ENCODE results near the gene LCTL. TPM values are rescaled to one million over a fixed set of nuclear protein-coding genes. Genes with fewer than 3 reads are reported as not detected.

Gene LCTL
- total and polyA plus RNA-seq, 7 experiments from 2014 or later, result not detected

DNA sequence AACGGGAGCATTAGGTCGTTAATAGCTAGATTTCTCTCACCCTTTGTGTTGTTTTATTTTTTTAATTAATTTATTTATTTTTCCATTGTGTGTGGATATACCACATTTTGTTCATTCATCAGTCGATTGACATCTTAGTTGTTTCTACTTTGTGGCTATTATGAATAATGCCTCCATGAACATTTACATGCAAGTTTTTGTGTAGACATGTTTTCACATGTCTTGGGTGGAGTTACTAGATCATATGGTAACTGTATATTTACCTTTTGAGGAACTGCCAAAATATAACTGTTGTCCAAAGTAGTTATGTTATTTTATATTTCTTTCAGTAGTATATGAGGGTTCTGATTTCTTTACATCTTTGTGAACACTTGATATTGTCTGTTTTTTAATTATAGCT, 41.9 kb downstream of the LCTL start:
- H3K4me1 ChIP-seq (ENCODE audit: control insufficient read depth in 2 of 2, insufficient read depth in 2 of 2, low read length in 2 of 2), result no peaks in the 10 kb centered on the region
- H3K9me3 Mint-ChIP-seq, result no peaks in the 10 kb centered on the region
- H3K36me3 Mint-ChIP-seq, result peaks cover 0 to 32% (median 17%) of the 10 kb centered on the region in 5 donors
- H3K27ac Mint-ChIP-seq, result no peak overlapping the region
- H3K27me3 Mint-ChIP-seq, result no peaks in the 10 kb centered on the region
- ChIA-PET CTCF (interaction anchor here (0.7 kb wide), 2 partner anchors 1107 to 1143 kb away, joined by 3 read pairs; no protein-coding TSS in a partner anchor), POLR2A (interaction anchor here (1.6 kb wide), 1 partner anchor 20 kb away, joined by 4 read pairs; the partner anchor contains the start of gene RPL4)
- intact Hi-C loops (cut with micrococcal nuclease), result no loop called here
- H3K27me3 ChIP-seq (ENCODE audit: control insufficient read depth in 2 of 2, insufficient read depth in 2 of 2, low read length in 2 of 2), result no peaks in the 10 kb centered on the region
- H3K4me1 Mint-ChIP-seq, result peaks cover 0 to 14% (median 0%) of the 10 kb centered on the region in 7 donors
- no peak overlapping the region for H3K4me3 ChIP-seq (ENCODE audit: low read length)
- H3K27ac ChIP-seq (ENCODE audit: low read depth, low read length), result no peak overlapping the region
- DNase-seq (no peak), ATAC-seq (no peak)
- H3K4me3 Mint-ChIP-seq, result no peak overlapping the region
- no peaks in the 10 kb centered on the region for H3K9me3 ChIP-seq (ENCODE audit: control insufficient read depth in 2 of 3, low read length in 3 of 3)
- peaks cover 0 to 10% (median 8%) of the 10 kb centered on the region in 3 experiments for H3K36me3 ChIP-seq (ENCODE audit: control insufficient read depth in 2 of 3, insufficient read depth in 3 of 3, low read length in 3 of 3)

- H3K4me3 ChIP-seq (ENCODE audit: low read length), result no peak overlapping the region
- H3K9me3 ChIP-seq (ENCODE audit: control insufficient read depth in 2 of 3, low read length in 3 of 3), result no peaks in the 10 kb centered on the region
- ChIA-PET POLR2A (no interaction called here), CTCF (interaction anchor here (1.2 kb wide), 1 partner anchor 17 kb away, joined by 4 read pairs; no protein-coding TSS in a partner anchor)
- H3K36me3 ChIP-seq (ENCODE audit: control insufficient read depth in 2 of 3, insufficient read depth in 3 of 3, low read length in 3 of 3), result peaks cover 0 to 14% (median 3%) of the 10 kb centered on the region in 3 experiments
- no peak overlapping the region for H3K27ac Mint-ChIP-seq
- ATAC-seq (no peak), DNase-seq (no peak)
- H3K4me1 ChIP-seq (ENCODE audit: control insufficient read depth in 2 of 2, insufficient read depth in 2 of 2, low read length in 2 of 2), result no peaks in the 10 kb centered on the region
- no peaks in the 10 kb centered on the region for H3K27me3 ChIP-seq (ENCODE audit: control insufficient read depth in 2 of 2, insufficient read depth in 2 of 2, low read length in 2 of 2)
- H3K27me3 Mint-ChIP-seq, result no peaks in the 10 kb centered on the region
- H3K4me3 Mint-ChIP-seq, result no peak overlapping the region
- H3K9me3 Mint-ChIP-seq, result no peaks in the 10 kb centered on the region
- no peak overlapping the region for H3K27ac ChIP-seq (ENCODE audit: low read depth, low read length)
- peaks cover 0 to 3% (median 0%) of the 10 kb centered on the region in 7 donors for H3K4me1 Mint-ChIP-seq
- H3K36me3 Mint-ChIP-seq, result peaks cover 1 to 17% (median 5%) of the 10 kb centered on the region in 5 donors
- intact Hi-C loops (cut with micrococcal nuclease), result no loop called here
These were observed 49.9 kb downstream of the LCTL start for GRCh38 chr15:66515901-66516322.

- ATAC-seq, result no peak
These were observed 51.2 kb downstream of the LCTL start for GRCh38 chr15:66514586-66514985.

GRCh38 chr15:66508293-66508883, 57.4 kb downstream of the LCTL start:
- no peak overlapping the region for H3K27ac ChIP-seq (ENCODE audit: low read depth, low read length)
- POLR2A ChIA-PET, result no interaction called here
- no peaks in the 10 kb centered on the region for H3K27me3 ChIP-seq (ENCODE audit: control insufficient read depth in 2 of 2, insufficient read depth in 2 of 2, low read length in 2 of 2)
- no peak overlapping the region for H3K4me3 ChIP-seq (ENCODE audit: low read length)
- H3K4me3 Mint-ChIP-seq, result no peak overlapping the region
- CTCF ChIA-PET, result no interaction called here
- no peaks in the 10 kb centered on the region for H3K9me3 Mint-ChIP-seq
- H3K4me1 Mint-ChIP-seq, result peaks cover 11 to 32% (median 22%) of the 10 kb centered on the region in 7 donors
- H3K27ac Mint-ChIP-seq, result no peak overlapping the region
- H3K9me3 ChIP-seq (ENCODE audit: control insufficient read depth in 2 of 3, low read length in 3 of 3), result no peaks in the 10 kb centered on the region
- ATAC-seq (no peak), DNase-seq (no peak)
- no peaks in the 10 kb centered on the region for H3K27me3 Mint-ChIP-seq
- intact Hi-C loops (cut with micrococcal nuclease), result loop anchor here (5.0 to 10.0 kb wide), 4 partner anchors 194 to 1546 kb away; partner anchors contain the start of genes PIAS1 (in 1 of the 2), RNU5A-1 (in 1 of the 2), SMAD6 (in 1 of the 2) and SPG21 (in 1 of the 2)
- peaks cover 0 to 8% (median 0%) of the 10 kb centered on the region in 3 experiments for H3K36me3 ChIP-seq (ENCODE audit: control insufficient read depth in 2 of 3, insufficient read depth in 3 of 3, low read length in 3 of 3)
- H3K36me3 Mint-ChIP-seq, result peaks cover 0 to 10% (median 6%) of the 10 kb centered on the region in 5 donors
- H3K4me1 ChIP-seq (ENCODE audit: control insufficient read depth in 2 of 2, insufficient read depth in 2 of 2, low read length in 2 of 2), result peaks cover 4 to 12% of the 10 kb centered on the region in 2 donors

More at GRCh38 chr15:66514586-66514985, 51.2 kb downstream of the LCTL start:
- H3K9me3 ChIP-seq (ENCODE audit: control insufficient read depth in 2 of 3, low read length in 3 of 3), result no peaks in the 10 kb centered on the region
- Mint-ChIP-seq H3K4me1 (peaks cover 0 to 3% (median 0%) of the 10 kb centered on the region in 7 donors), H3K36me3 (peaks cover 0 to 17% (median 5%) of the 10 kb centered on the region in 5 donors), H3K27ac (no peak overlapping the region), H3K9me3 (no peaks in the 10 kb centered on the region), H3K27me3 (no peaks in the 10 kb centered on the region), H3K4me3 (no peak overlapping the region)
- intact Hi-C loops (cut with micrococcal nuclease), result no loop called here
- no peaks in the 10 kb centered on the region for H3K27me3 ChIP-seq (ENCODE audit: control insufficient read depth in 2 of 2, insufficient read depth in 2 of 2, low read length in 2 of 2)
- H3K27ac ChIP-seq (ENCODE audit: low read depth, low read length), result no peak overlapping the region
- no peak for DNase-seq
- peaks cover 0 to 13% (median 3%) of the 10 kb centered on the region in 3 experiments for H3K36me3 ChIP-seq (ENCODE audit: control insufficient read depth in 2 of 3, insufficient read depth in 3 of 3, low read length in 3 of 3)
- H3K4me3 ChIP-seq (ENCODE audit: low read length), result no peak overlapping the region
- no peaks in the 10 kb centered on the region for H3K4me1 ChIP-seq (ENCODE audit: control insufficient read depth in 2 of 2, insufficient read depth in 2 of 2, low read length in 2 of 2)
- ChIA-PET CTCF (no interaction called here), POLR2A (no interaction called here)

DNA sequence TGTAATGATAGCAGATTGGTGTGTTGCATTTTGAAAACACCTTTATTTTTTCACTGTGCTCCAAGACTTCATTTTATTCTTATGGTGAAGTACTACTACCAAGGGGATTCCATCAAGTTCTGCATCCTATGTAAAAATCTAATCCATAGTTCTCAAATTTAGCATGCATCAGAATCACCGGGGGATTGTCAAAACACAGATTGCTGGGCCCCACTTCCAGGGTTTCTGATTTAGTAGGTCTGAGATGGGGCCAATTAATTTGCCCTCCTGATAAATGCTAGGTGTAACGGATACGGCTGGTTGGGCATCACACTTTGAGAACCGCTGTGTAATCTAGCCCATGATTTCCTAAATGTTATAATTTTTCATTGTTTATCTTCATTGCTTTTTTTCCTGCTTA, 60.0 kb downstream of the LCTL start:
- no peak for ATAC-seq
- Histone ChIP-seq H3K27ac (ENCODE audit: low read depth, low read length) (peak overlapping the region; percentile 93), H3K4me3 (ENCODE audit: low read length) (peak overlapping the region; percentile 99), H3K27me3 (ENCODE audit: control insufficient read depth in 2 of 2, insufficient read depth in 2 of 2, low read length in 2 of 2) (no peaks in the 10 kb centered on the region), H3K4me1 (ENCODE audit: control insufficient read depth in 2 of 2, insufficient read depth in 2 of 2, low read length in 2 of 2) (peaks cover 13 to 22% of the 10 kb centered on the region in 2 donors), H3K36me3 (ENCODE audit: control insufficient read depth in 2 of 3, insufficient read depth in 3 of 3, low read length in 3 of 3) (peaks cover 2 to 32% (median 22%) of the 10 kb centered on the region in 3 experiments), H3K9me3 (ENCODE audit: control insufficient read depth in 2 of 3, low read length in 3 of 3) (no peaks in the 10 kb centered on the region)
- H3K36me3 Mint-ChIP-seq, result peaks cover 3 to 20% (median 17%) of the 10 kb centered on the region in 5 donors
- peaks cover 19 to 51% (median 41%) of the 10 kb centered on the region in 7 donors for H3K4me1 Mint-ChIP-seq
- intact Hi-C loops (cut with micrococcal nuclease), result loop anchor here (1.0 to 10.0 kb wide), 10 partner anchors 9 to 1549 kb away; partner anchors contain the start of genes SNAPC5 (in 2 of the 2), DIS3L (in 1 of the 2), MAP2K1 (in 1 of the 2) and PIAS1 (in 1 of the 2)
- H3K27ac Mint-ChIP-seq, result peak overlapping the region; percentile 92 to 100 (median 99)
- no peaks in the 10 kb centered on the region for H3K27me3 Mint-ChIP-seq
- peak overlapping the region; percentile 90 to 100 (median 100) for H3K4me3 Mint-ChIP-seq
- ChIA-PET CTCF (interaction anchor here (1.3 kb wide), 1 partner anchor 113 kb away, joined by 4 read pairs; no protein-coding TSS in a partner anchor), POLR2A (interaction anchor here (0.5 to 3.0 kb wide), 7 partner anchors 11 to 727 kb away, joined by 3 to 31 read pairs (median 3); partner anchors contain the start of gene MAP2K1)
- DNase-seq, result no peak
- H3K9me3 Mint-ChIP-seq, result no peaks in the 10 kb centered on the region

DNA sequence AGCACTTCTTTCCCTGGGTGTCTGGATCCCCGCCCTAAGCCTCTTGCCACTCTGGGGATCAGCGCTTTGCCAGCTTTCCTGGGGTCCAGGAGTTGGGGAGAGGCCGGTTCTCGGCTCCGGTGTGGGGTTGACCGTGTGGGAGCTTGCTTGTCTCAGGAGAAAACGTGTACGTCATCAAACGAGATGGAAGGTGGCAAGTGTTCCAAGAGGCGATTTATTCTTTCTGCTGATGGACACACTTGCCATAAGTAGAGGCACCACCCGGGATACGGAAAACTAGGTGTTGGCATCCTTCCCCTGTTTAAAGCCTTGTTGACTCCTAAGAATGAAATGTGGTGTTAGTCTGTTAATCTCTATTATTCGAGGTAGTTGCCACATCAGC, 60.4 kb downstream of the LCTL start:
- H3K4me3 Mint-ChIP-seq, result peak overlapping the region; percentile 90 to 100 (median 100)
- peaks cover 3 to 22% (median 18%) of the 10 kb centered on the region in 5 donors for H3K36me3 Mint-ChIP-seq
- H3K27ac Mint-ChIP-seq, result peak overlapping the region; percentile 92 to 100 (median 99)
- peak overlapping the region; percentile 99 for H3K4me3 ChIP-seq (ENCODE audit: low read length)
- DNase-seq, result no peak
- CTCF ChIA-PET, result interaction anchor here (0.7 to 1.3 kb wide), 2 partner anchors 52 to 113 kb away, joined by 4 to 5 read pairs; no protein-coding TSS in a partner anchor
- H3K27ac ChIP-seq (ENCODE audit: low read depth, low read length), result peak overlapping the region; percentile 93
- H3K27me3 ChIP-seq (ENCODE audit: control insufficient read depth in 2 of 2, insufficient read depth in 2 of 2, low read length in 2 of 2), result no peaks in the 10 kb centered on the region
- H3K4me1 ChIP-seq (ENCODE audit: control insufficient read depth in 2 of 2, insufficient read depth in 2 of 2, low read length in 2 of 2), result peaks cover 13 to 22% of the 10 kb centered on the region in 2 donors
- peaks cover 2 to 36% (median 26%) of the 10 kb centered on the region in 3 experiments for H3K36me3 ChIP-seq (ENCODE audit: control insufficient read depth in 2 of 3, insufficient read depth in 3 of 3, low read length in 3 of 3)
- POLR2A ChIA-PET, result interaction anchor here (0.5 to 3.0 kb wide), 11 partner anchors 11 to 727 kb away, joined by 3 to 31 read pairs (median 4); partner anchors contain the start of gene MAP2K1
- H3K4me1 Mint-ChIP-seq, result peaks cover 19 to 52% (median 41%) of the 10 kb centered on the region in 7 donors
- no peaks in the 10 kb centered on the region for H3K27me3 Mint-ChIP-seq
- ATAC-seq, result peak; percentile 14
- intact Hi-C loops (cut with micrococcal nuclease), result loop anchor here (1.0 to 10.0 kb wide), 10 partner anchors 8 to 1549 kb away; partner anchors contain the start of genes SNAPC5 (in 2 of the 2), DIS3L (in 1 of the 2), MAP2K1 (in 1 of the 2) and PIAS1 (in 1 of the 2)
- no peaks in the 10 kb centered on the region for H3K9me3 ChIP-seq (ENCODE audit: control insufficient read depth in 2 of 3, low read length in 3 of 3)
- no peaks in the 10 kb centered on the region for H3K9me3 Mint-ChIP-seq

Measured in naive thymus-derived CD4-positive, alpha-beta T cell (primary cell).